Body of pancreas (tissue), 4 donors: ENCODE results near the gene IL1RAPL2.

Source experiments
- POLR2A ChIP-seq, 3 donors: fragments of 450-650 bp; IDR thresholded peaks; one replicate each; pipeline ENCODE4 v1.6.1; 2016; ENCODE audit warnings: antibody characterized with exemption in 3 of 3, mild to moderate bottlenecking in 2 of 3
- TF ChIP-seq, protein P1 (sequence below), 7 experiments: fragments of 450-650 bp in 4 of 7; fragments of 200-600 bp in 3 of 7; sonication (generic) in 3 of 7; IDR thresholded peaks; one replicate each; pipeline ENCODE4 v1.5.1; 2016 to 2019; ENCODE audit warnings: antibody characterized with exemption in 7 of 7

DNA sequence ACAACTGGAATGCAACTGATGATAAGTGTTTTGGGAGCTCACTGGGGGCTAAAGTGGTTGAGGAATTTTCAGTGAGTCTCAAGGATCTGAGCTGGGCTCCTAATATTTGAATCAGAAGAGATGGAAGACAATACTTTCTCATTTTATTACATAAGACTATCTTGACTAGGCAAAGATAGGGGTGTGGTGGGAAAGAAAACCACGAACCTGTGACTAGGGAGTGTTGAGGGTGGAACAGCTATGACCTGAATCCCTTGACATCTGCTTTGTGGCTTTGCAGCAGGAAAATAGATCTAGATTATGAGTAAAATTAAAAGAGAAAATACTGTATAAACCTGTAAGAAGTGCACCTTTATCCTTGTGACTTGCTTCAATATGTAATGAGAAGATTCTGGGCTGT, 949.6 kb downstream of the IL1RAPL2 start:
- TF ChIP-seq, protein P1, sequence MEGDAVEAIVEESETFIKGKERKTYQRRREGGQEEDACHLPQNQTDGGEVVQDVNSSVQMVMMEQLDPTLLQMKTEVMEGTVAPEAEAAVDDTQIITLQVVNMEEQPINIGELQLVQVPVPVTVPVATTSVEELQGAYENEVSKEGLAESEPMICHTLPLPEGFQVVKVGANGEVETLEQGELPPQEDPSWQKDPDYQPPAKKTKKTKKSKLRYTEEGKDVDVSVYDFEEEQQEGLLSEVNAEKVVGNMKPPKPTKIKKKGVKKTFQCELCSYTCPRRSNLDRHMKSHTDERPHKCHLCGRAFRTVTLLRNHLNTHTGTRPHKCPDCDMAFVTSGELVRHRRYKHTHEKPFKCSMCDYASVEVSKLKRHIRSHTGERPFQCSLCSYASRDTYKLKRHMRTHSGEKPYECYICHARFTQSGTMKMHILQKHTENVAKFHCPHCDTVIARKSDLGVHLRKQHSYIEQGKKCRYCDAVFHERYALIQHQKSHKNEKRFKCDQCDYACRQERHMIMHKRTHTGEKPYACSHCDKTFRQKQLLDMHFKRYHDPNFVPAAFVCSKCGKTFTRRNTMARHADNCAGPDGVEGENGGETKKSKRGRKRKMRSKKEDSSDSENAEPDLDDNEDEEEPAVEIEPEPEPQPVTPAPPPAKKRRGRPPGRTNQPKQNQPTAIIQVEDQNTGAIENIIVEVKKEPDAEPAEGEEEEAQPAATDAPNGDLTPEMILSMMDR (IDR thresholded peaks at IDR 0.05) = no peak
- no peak for TF ChIP-seq POLR2A (IDR thresholded peaks at IDR 0.05)
